Activated B cell treated with CpG ODN at 0.5 μM for 24 hours (primary cell): ENCODE results near the gene GABPB1. TPM values are rescaled to one million over a fixed set of nuclear protein-coding genes. Genes with fewer than 3 reads are reported as not detected.

Experiments
- ATAC-seq: fragments of 200-7000 bp; cut with Tn5 transposase; one replicate; pipeline ENCODE4 v1.10.0; 2021; ENCODE audit warnings: low read depth, mild to moderate bottlenecking, moderate library complexity
- CTCF ChIA-PET: fragments of 350-600 bp; sonication (Branson Sonifier 250); formaldehyde crosslinking; loops from one replicate; lab custom pipeline; 2021; ENCODE audit warnings: antibody characterized with exemption; lab: Charles Lee
- POLR2A ChIA-PET: fragments of 350-600 bp; sonication (Branson Sonifier 250); formaldehyde crosslinking; loops from one replicate; lab custom pipeline; 2021; ENCODE audit warnings: antibody characterized with exemption; lab: Charles Lee
- DNase-seq: peaks from one replicate; pipeline ENCODE4 v3.0.0; 2022
- H3K27ac Mint-ChIP-seq: one replicate; pipeline ENCODE4 v1.8.0; 2020; ENCODE audit warnings: mixed read lengths
- H3K27me3 Mint-ChIP-seq: one replicate; pipeline ENCODE4 v1.8.0; 2021; ENCODE audit warnings: mixed read lengths
- H3K36me3 Mint-ChIP-seq: one replicate; pipeline ENCODE4 v1.8.0; 2021; ENCODE audit warnings: low read depth, mixed read lengths
- H3K4me1 Mint-ChIP-seq: one replicate; pipeline ENCODE4 v1.8.0; 2021; ENCODE audit warnings: mixed read lengths
- H3K4me3 Mint-ChIP-seq: one replicate; pipeline ENCODE4 v1.8.0; 2020; ENCODE audit warnings: mild to moderate bottlenecking, mixed read lengths
- H3K9me3 Mint-ChIP-seq: one replicate; pipeline ENCODE4 v1.8.0; 2020; ENCODE audit warnings: mixed read lengths
- CTCF ChIP-seq: fragments of 200-600 bp; IDR thresholded peaks from one replicate; pipeline ENCODE4 v1.8.0; 2022; ENCODE audit warnings: antibody characterized with exemption, mild to moderate bottlenecking
- intact Hi-C: fragments of 100-400 bp; cut with micrococcal nuclease; formaldehyde crosslinking; loops from one replicate; pipeline ENCODE4 v1.15.1; 2024
- total RNA-seq: library from RNA; stranded (reverse); gene quantifications from 2 replicates; pipeline ENCODE4 v1.2.3, GENCODE V29; 2022

GABPB1 gene
- total RNA-seq, 1 donor from 2014 or later = 32.7 TPM

GRCh38 chr15:50249704-50250103 is 105.3 kb downstream of the GABPB1 start:
- ChIA-PET POLR2A (no interaction called here), CTCF (no interaction called here)
- H3K4me1 Mint-ChIP-seq = peaks cover 9% of the 10 kb centered on the region
- no peak overlapping the region for H3K4me3 Mint-ChIP-seq
- H3K27ac Mint-ChIP-seq = no peak overlapping the region
- intact Hi-C loops = no loop called here
- no peak for TF ChIP-seq CTCF
- H3K36me3 Mint-ChIP-seq = no peaks in the 10 kb centered on the region
- DNase-seq (no peak), ATAC-seq (no peak)
- H3K9me3 Mint-ChIP-seq = no peaks in the 10 kb centered on the region
- H3K27me3 Mint-ChIP-seq = no peaks in the 10 kb centered on the region

- peaks cover 9% of the 10 kb centered on the region for H3K4me1 Mint-ChIP-seq
- H3K27me3 Mint-ChIP-seq = no peaks in the 10 kb centered on the region
- intact Hi-C loops = no loop called here
- no peaks in the 10 kb centered on the region for H3K36me3 Mint-ChIP-seq
- ATAC-seq (no peak), DNase-seq (no peak)
- H3K9me3 Mint-ChIP-seq = no peaks in the 10 kb centered on the region
- no peak overlapping the region for H3K27ac Mint-ChIP-seq
- TF ChIP-seq CTCF = no peak
- POLR2A ChIA-PET = interaction anchor here (0.6 kb wide), 1 partner anchor 197 kb away, joined by 3 read pairs; no protein-coding TSS in a partner anchor
- CTCF ChIA-PET = no interaction called here
- no peak overlapping the region for H3K4me3 Mint-ChIP-seq
Observed at GRCh38 chr15:50248994-50249582, 105.9 kb downstream of the GABPB1 start.

GRCh38 chr15:50247819-50248655 is 107.0 kb downstream of the GABPB1 start:
- Mint-ChIP-seq H3K27ac (peak overlapping the region; percentile 33), H3K9me3 (no peaks in the 10 kb centered on the region), H3K4me3 (peak overlapping the region; percentile 45), H3K27me3 (no peaks in the 10 kb centered on the region), H3K4me1 (peaks cover 9% of the 10 kb centered on the region), H3K36me3 (no peaks in the 10 kb centered on the region)
- intact Hi-C loops = no loop called here
- ATAC-seq = peak; percentile 96
- DNase-seq = no peak
- CTCF ChIA-PET = no interaction called here
- no peak for TF ChIP-seq CTCF
- POLR2A ChIA-PET = no interaction called here

- no peak overlapping the region for H3K27ac Mint-ChIP-seq
- H3K27me3 Mint-ChIP-seq = no peaks in the 10 kb centered on the region
- no peak for TF ChIP-seq CTCF
- no peak overlapping the region for H3K4me3 Mint-ChIP-seq
- intact Hi-C loops = no loop called here
- no peaks in the 10 kb centered on the region for H3K36me3 Mint-ChIP-seq
- no peaks in the 10 kb centered on the region for H3K9me3 Mint-ChIP-seq
- ChIA-PET CTCF (no interaction called here), POLR2A (no interaction called here)
- ATAC-seq (no peak), DNase-seq (no peak)
- peaks cover 9% of the 10 kb centered on the region for H3K4me1 Mint-ChIP-seq
Observed at GRCh38 chr15:50246631-50247030, 108.4 kb downstream of the GABPB1 start.

GRCh38 chr15:50244959-50245624 is 109.9 kb downstream of the GABPB1 start:
- peaks cover 9% of the 10 kb centered on the region for H3K4me1 Mint-ChIP-seq
- DNase-seq (no peak), ATAC-seq (no peak)
- no peak overlapping the region for H3K27ac Mint-ChIP-seq
- no peaks in the 10 kb centered on the region for H3K9me3 Mint-ChIP-seq
- H3K27me3 Mint-ChIP-seq = no peaks in the 10 kb centered on the region
- POLR2A ChIA-PET = no interaction called here
- CTCF ChIA-PET = no interaction called here
- no peak overlapping the region for H3K4me3 Mint-ChIP-seq
- no peaks in the 10 kb centered on the region for H3K36me3 Mint-ChIP-seq
- intact Hi-C loops = no loop called here
- TF ChIP-seq CTCF = no peak
